HG03196 (cell line): ENCODE results near the gene ZC3H12D.
"Not testable (repeated sequence)": the region's sequence is repeated elsewhere in the genome, so short reads cannot be mapped to it uniquely, and the experiment has no call there.

Source experiments
- ATAC-seq: cut with Tn5 transposase; IDR thresholded peaks from one replicate; pipeline ENCODE4 v1.9.1; 2021; ENCODE audit not compliant: unreplicated experiment

Gene ZC3H12D

GRCh38 chr6:149444360-149445094 lies 40.3 kb downstream of the ZC3H12D start:
- not testable (repeated sequence) for ATAC-seq

GRCh38 chr6:149443411-149444181 lies 41.2 kb downstream of the ZC3H12D start:
- no peak for ATAC-seq

- ATAC-seq: no peak
Observed at GRCh38 chr6:149441740-149442139, 43.1 kb downstream of the ZC3H12D start.

GRCh38 chr6:149440735-149441671 lies 43.8 kb downstream of the ZC3H12D start:
- no peak for ATAC-seq

- no peak for ATAC-seq
Observed at GRCh38 chr6:149439626-149440025, 45.2 kb downstream of the ZC3H12D start.

- ATAC-seq: peak; percentile 49
Observed at GRCh38 chr6:149438855-149439254, 46.0 kb downstream of the ZC3H12D start.

- no peak for ATAC-seq
Observed at GRCh38 chr6:149437212-149437611, 47.6 kb downstream of the ZC3H12D start.

- ATAC-seq: no peak
Observed at GRCh38 chr6:149436647-149437046, 48.2 kb downstream of the ZC3H12D start.

- ATAC-seq: no peak
Observed at GRCh38 chr6:149435919-149436586, 48.8 kb downstream of the ZC3H12D start.

- ATAC-seq: no peak
Observed at GRCh38 chr6:149433881-149434280, 50.9 kb downstream of the ZC3H12D start.

GRCh38 chr6:149433405-149433804 lies 51.4 kb downstream of the ZC3H12D start:
- no peak for ATAC-seq

GRCh38 chr6:149431905-149432775 lies 52.7 kb downstream of the ZC3H12D start:
- peak; percentile 83 for ATAC-seq

- no peak for ATAC-seq
Observed at GRCh38 chr6:149429427-149430360, 55.1 kb downstream of the ZC3H12D start.

GRCh38 chr6:149428606-149429005 lies 56.2 kb downstream of the ZC3H12D start:
- no peak for ATAC-seq

- no peak for ATAC-seq
Observed at GRCh38 chr6:149425754-149426153, 59.1 kb downstream of the ZC3H12D start.

- no peak for ATAC-seq
Observed at GRCh38 chr6:149425224-149425623, 59.6 kb downstream of the ZC3H12D start.

- no peak for ATAC-seq
Observed at GRCh38 chr6:149423964-149424440, 60.8 kb downstream of the ZC3H12D start.

GRCh38 chr6:149422581-149422980 lies 62.2 kb downstream of the ZC3H12D start:
- ATAC-seq: no peak
